ENCODE measurements around the gene POLR3F.
"Not testable (repeated sequence)": the region's sequence is repeated elsewhere in the genome, so short reads cannot be mapped to it uniquely, and the experiment has no call there.

The POLR3F gene

DNA sequence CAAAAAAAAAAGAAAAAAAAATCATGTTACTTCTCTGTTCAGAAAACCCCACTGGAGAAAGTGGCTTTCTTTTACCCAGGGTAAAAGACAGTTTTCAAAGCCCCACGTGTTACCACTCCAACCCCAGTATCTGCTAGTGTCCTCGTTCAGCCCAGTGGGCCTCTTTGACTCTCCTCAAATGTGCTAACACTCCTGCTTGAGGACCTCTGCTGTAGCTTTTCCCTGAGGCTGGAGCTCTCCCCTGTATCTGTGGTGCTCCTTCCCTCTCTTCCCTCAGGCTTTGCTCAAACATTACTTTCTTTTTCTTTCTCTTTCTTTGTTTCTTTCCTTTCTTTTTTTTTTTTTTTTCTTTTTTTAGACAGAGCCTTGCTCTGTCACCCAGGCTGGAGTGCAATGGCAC is 55.9 kb downstream of the POLR3F start:
- no peaks in the 10 kb centered on the region for H3K27me3 Mint-ChIP-seq
- H3K27ac Mint-ChIP-seq: no peak overlapping the region
- H3K9me3 Mint-ChIP-seq: no peaks in the 10 kb centered on the region
- DNase-seq: no peak
- peaks cover 40% of the 10 kb centered on the region for H3K36me3 Mint-ChIP-seq (ENCODE audit: low read depth)
- H3K4me1 Mint-ChIP-seq (ENCODE audit: low read depth): no peaks in the 10 kb centered on the region
- H3K4me3 Mint-ChIP-seq: no peak overlapping the region

DNA sequence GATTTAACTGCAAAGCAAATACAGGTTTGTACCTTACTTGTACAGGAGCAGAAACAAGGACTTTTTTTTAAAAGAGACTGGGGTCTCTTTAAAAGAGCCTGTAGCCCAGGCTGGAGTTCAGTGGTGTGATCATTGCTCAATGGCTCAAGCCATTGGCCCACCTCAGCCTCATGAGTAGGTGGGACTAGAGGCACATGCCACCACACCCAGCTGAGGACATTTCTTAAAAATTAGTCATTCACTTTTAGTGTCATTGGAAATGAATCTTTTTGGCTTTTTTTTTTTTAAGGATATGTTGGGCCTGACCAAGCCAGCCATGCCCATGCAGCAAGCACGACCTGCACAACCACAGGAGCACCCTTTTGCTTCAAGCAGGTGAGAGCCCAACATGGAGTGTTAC is 57.5 kb downstream of the POLR3F start:
- peaks cover 56% of the 10 kb centered on the region for H3K36me3 Mint-ChIP-seq (ENCODE audit: low read depth)
- H3K27ac Mint-ChIP-seq: no peak overlapping the region
- no peak overlapping the region for H3K4me3 Mint-ChIP-seq
- DNase-seq: no peak
- H3K4me1 Mint-ChIP-seq (ENCODE audit: low read depth): no peaks in the 10 kb centered on the region
- H3K9me3 Mint-ChIP-seq: no peaks in the 10 kb centered on the region
- no peaks in the 10 kb centered on the region for H3K27me3 Mint-ChIP-seq

DNA sequence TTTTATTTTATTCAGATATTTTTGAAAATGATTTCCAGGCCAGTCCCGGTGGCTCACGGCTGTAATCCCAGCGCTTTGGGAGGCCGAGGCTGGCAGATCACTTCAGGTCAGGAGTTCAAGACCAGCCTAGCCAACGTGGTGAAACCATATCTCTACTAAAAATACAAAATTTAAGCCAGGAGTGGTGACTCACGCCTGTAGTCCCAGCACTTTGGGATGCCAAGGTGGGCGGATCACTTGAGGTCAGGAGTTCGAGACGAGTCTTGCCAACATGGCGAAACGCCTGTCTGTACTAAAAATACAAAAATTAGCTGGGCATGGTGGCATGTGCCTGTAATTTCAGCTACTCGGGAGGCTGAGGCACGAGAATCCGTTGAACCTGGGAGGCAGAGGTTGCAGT is 59.6 kb downstream of the POLR3F start:
- H3K4me3 Mint-ChIP-seq; H3K4me1 Mint-ChIP-seq (ENCODE audit: low read depth); DNase-seq; H3K27ac Mint-ChIP-seq; H3K9me3 Mint-ChIP-seq; H3K27me3 Mint-ChIP-seq: not testable (repeated sequence)
- H3K36me3 Mint-ChIP-seq (ENCODE audit: low read depth): peaks cover 75% of the 10 kb centered on the region

DNA sequence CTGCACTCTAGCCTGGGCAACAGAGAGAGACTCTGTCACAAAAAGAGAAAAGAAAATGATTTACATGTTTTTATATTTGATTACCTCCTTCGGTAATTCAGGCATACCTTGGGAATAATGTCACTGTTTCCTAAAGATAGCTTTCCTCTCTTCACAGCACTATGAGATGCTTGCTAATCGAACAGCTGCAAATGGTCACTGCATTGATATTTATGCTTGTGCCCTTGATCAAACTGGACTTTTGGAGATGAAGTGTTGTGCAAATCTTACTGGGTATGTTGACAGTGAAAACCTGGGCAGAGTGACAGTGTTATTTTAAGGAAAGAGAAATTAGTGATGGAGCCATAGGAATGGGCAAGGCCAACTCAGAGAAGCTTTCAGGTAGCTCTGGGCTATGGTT is 60.1 kb downstream of the POLR3F start:
- DNase-seq: no peak
- Mint-ChIP-seq H3K4me1 (ENCODE audit: low read depth) (no peaks in the 10 kb centered on the region), H3K4me3 (no peak overlapping the region), H3K27ac (no peak overlapping the region), H3K27me3 (no peaks in the 10 kb centered on the region), H3K36me3 (ENCODE audit: low read depth) (peaks cover 81% of the 10 kb centered on the region), H3K9me3 (no peaks in the 10 kb centered on the region)

DNA sequence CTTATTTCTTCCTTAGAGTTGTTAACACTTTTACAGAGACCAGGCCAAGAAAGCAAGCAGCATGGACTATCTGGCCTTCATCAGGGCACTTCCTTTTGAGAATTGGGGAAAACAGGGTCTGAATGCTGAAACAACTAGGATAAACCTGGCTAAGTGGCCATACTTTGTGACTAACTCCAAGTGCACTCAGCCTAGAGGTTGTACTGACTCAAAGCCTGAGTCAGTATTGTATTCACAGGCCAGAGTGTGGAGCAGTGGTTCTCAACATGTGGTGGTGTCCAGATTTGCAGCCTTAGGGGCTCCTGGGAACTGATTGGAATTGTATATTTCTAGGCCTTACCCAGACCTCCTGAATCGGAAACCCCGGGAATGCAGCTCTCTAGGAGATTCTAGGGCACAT is 60.6 kb downstream of the POLR3F start:
- no peak overlapping the region for H3K4me3 Mint-ChIP-seq
- no peaks in the 10 kb centered on the region for H3K4me1 Mint-ChIP-seq (ENCODE audit: low read depth)
- H3K9me3 Mint-ChIP-seq: no peaks in the 10 kb centered on the region
- DNase-seq: no peak
- no peak overlapping the region for H3K27ac Mint-ChIP-seq
- H3K36me3 Mint-ChIP-seq (ENCODE audit: low read depth): peaks cover 86% of the 10 kb centered on the region
- H3K27me3 Mint-ChIP-seq: no peaks in the 10 kb centered on the region

DNA sequence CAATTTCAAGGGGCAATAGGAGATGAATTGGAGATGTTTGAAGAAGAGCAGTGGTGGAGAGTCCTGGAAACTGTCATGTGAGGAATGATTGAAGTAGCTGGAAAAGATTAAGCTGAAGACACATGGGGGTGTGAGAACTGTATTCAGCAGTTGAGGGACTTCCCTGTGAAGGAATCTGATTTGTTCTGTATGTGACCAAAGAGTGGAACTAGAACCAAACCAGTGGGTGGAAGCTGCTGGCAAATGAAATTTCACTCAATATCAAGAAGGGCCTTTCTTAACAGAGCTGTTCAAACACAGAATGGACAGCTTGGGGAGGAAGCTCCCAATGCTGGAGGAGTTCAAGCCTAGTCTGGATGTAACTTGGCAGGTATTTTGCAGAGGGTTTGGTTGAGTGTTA is 61.9 kb downstream of the POLR3F start:
- H3K36me3 Mint-ChIP-seq (ENCODE audit: low read depth): peaks cover 95% of the 10 kb centered on the region
- H3K4me3 Mint-ChIP-seq: no peak overlapping the region
- H3K27ac Mint-ChIP-seq: no peak overlapping the region
- no peaks in the 10 kb centered on the region for H3K9me3 Mint-ChIP-seq
- no peaks in the 10 kb centered on the region for H3K27me3 Mint-ChIP-seq
- DNase-seq: no peak
- no peaks in the 10 kb centered on the region for H3K4me1 Mint-ChIP-seq (ENCODE audit: low read depth)

DNA sequence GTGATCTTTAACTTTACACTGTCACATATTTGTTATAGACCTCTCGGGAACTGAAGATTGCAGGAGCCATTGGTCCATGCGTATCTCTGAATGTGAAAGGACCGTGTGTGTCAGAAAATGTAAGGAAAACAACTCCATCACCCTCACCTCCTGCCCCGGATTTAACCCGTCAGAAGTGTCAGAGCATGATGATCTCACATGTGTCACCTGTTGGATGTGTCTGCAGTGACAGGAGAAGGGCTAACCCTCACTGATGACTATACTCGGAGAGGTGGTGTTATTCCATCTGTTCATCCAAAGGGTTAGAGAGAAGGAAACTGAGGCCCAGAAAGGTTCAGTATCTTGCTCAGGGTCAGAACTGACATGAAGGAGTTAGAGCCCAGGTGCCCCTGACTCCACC is 65.4 kb downstream of the POLR3F start:
- H3K4me3 Mint-ChIP-seq: no peak overlapping the region
- peaks cover 93% of the 10 kb centered on the region for H3K36me3 Mint-ChIP-seq (ENCODE audit: low read depth)
- no peaks in the 10 kb centered on the region for H3K27me3 Mint-ChIP-seq
- no peak overlapping the region for H3K27ac Mint-ChIP-seq
- H3K4me1 Mint-ChIP-seq (ENCODE audit: low read depth): no peaks in the 10 kb centered on the region
- no peaks in the 10 kb centered on the region for H3K9me3 Mint-ChIP-seq
- no peak for DNase-seq

DNA sequence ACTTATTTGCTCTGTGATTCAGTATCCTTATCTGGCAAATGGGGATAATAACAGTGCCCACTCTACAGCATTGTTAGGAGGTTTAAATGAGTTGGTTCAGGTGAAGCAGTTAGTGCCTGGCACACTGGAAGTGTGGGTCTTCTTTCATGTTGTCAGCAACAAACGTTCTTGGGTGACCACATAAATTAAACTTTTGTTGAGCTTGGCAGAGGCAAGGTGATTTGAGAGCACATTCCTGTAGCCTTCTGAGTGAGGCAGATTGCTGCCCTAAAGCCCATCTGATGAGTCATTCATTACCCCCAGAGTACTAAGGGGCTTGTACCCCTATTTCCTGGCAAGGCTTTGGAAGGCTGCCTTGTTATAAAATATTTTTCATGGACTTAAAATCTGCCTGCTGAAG is 66.3 kb downstream of the POLR3F start:
- no peaks in the 10 kb centered on the region for H3K27me3 Mint-ChIP-seq
- H3K36me3 Mint-ChIP-seq (ENCODE audit: low read depth): peaks cover 92% of the 10 kb centered on the region
- no peak for DNase-seq
- H3K4me1 Mint-ChIP-seq (ENCODE audit: low read depth): no peaks in the 10 kb centered on the region
- no peaks in the 10 kb centered on the region for H3K9me3 Mint-ChIP-seq
- H3K4me3 Mint-ChIP-seq: no peak overlapping the region
- no peak overlapping the region for H3K27ac Mint-ChIP-seq

DNA sequence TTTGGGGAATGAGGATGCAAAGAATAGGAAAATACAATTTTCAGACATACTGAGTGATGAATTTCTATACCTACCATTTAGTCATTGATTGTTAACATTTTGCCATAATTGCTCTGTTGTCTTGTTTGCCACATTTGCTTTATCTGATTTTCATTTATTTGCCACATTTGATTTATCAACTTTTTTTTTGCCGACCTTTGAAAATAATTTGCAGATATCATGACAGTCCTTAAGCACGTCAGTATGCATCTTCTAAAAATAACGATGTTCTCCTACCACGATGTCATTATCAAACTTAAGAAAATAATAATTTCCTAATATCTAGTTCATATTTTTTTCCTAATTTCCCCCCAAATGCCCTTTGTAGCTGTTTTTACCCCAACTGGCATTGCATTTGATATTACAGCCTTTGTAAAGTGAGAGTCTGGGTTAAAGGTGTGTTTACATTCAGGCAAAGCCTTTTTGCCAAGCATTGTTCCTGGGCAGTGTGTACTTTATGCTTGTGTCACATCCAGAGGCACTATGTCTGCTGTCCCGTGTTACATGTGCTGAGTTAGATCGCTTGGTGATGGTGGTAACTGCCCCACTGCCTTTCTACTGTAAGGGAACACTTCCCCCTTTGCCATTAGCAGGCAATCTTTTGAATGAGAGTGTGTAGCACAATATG is 66.9 kb downstream of the POLR3F start:
- no peaks in the 10 kb centered on the region for H3K4me1 Mint-ChIP-seq (ENCODE audit: low read depth)
- peaks cover 89% of the 10 kb centered on the region for H3K36me3 Mint-ChIP-seq (ENCODE audit: low read depth)
- no peak overlapping the region for H3K27ac Mint-ChIP-seq
- DNase-seq: no peak
- H3K9me3 Mint-ChIP-seq: no peaks in the 10 kb centered on the region
- H3K4me3 Mint-ChIP-seq: no peak overlapping the region
- no peaks in the 10 kb centered on the region for H3K27me3 Mint-ChIP-seq

All from activated T-cell treated with anti-CD3 and anti-CD28 coated beads, Interleukin-2, amount 50 U/mL, for 24 hours (primary cell).